Body of pancreas (tissue), 4 donors: ENCODE data around the gene PAPOLB.

Experiments used
- POLR2A ChIP-seq, 3 donors: fragments of 450-650 bp; IDR thresholded peaks; one replicate each; pipeline ENCODE4 v1.6.1; 2016; ENCODE audit warnings: antibody characterized with exemption in 3 of 3, mild to moderate bottlenecking in 2 of 3
- TF ChIP-seq, protein P1 (sequence below), 7 experiments: fragments of 450-650 bp in 4 of 7; fragments of 200-600 bp in 3 of 7; sonication (generic) in 3 of 7; IDR thresholded peaks; one replicate each; pipeline ENCODE4 v1.5.1; 2016 to 2019; ENCODE audit warnings: antibody characterized with exemption in 7 of 7

DNA sequence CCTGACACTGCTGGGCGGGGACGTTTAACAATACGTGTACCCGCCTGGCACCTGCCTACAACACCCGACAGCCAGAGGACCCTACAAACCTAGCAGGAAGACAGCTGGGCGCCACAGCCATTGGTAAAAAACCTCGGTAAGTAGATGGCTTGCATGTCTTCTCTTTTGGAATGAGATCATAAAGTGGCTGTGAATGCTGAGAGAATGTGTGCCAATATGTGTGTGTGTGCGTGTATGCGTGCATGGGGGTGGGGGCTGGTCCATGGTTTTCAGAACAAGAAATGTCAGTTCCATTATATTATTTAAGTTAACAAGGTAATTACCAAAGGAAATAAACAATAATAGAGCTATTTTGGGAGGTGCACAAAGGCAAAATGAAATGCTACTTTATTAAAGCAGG, 39.2 kb downstream of the PAPOLB start:
- TF ChIP-seq POLR2A (IDR thresholded peaks at IDR 0.05): no peak
- TF ChIP-seq, protein P1, sequence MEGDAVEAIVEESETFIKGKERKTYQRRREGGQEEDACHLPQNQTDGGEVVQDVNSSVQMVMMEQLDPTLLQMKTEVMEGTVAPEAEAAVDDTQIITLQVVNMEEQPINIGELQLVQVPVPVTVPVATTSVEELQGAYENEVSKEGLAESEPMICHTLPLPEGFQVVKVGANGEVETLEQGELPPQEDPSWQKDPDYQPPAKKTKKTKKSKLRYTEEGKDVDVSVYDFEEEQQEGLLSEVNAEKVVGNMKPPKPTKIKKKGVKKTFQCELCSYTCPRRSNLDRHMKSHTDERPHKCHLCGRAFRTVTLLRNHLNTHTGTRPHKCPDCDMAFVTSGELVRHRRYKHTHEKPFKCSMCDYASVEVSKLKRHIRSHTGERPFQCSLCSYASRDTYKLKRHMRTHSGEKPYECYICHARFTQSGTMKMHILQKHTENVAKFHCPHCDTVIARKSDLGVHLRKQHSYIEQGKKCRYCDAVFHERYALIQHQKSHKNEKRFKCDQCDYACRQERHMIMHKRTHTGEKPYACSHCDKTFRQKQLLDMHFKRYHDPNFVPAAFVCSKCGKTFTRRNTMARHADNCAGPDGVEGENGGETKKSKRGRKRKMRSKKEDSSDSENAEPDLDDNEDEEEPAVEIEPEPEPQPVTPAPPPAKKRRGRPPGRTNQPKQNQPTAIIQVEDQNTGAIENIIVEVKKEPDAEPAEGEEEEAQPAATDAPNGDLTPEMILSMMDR (IDR thresholded peaks at IDR 0.05): no peak
